GM23338 (cell line): ENCODE data around the gene GGN.

Experiments
- CREB1 ChIP-seq: fragments of 250-450 bp; sonication (Bioruptor Pico); IDR thresholded peaks from 2 replicates; pipeline ENCODE4 v1.5.0; 2020; ENCODE audit warnings: low read depth, mild to moderate bottlenecking, moderate library complexity
- CTCF ChIP-seq, 2 experiments: fragments of 200-600 bp in 1 of 2; sonication (generic) in 1 of 2; conservative IDR thresholded peaks; 2 replicates each; pipeline versions ENCODE4 v1.5.1 to v1.6.1; 2016 to 2017; ENCODE audit warnings: antibody characterized with exemption in 2 of 2, low read depth in 2 of 2, mild to moderate bottlenecking in 2 of 2, moderate library complexity in 1 of 2
- EZH2 ChIP-seq: fragments of 200-600 bp; sonication (generic); IDR thresholded peaks from one replicate; pipeline ENCODE4 v1.8.0; 2017; ENCODE audit warnings: antibody characterized with exemption, mild to moderate bottlenecking, low read depth; ENCODE audit not compliant: unreplicated experiment
- EZH2phosphoT487 ChIP-seq: fragments of 200-600 bp; sonication (generic); IDR thresholded peaks from one replicate; pipeline ENCODE4 v1.8.1; 2018; ENCODE audit warnings: antibody characterized with exemption; ENCODE audit not compliant: unreplicated experiment
- JUNB ChIP-seq: IDR thresholded peaks from one replicate; pipeline ENCODE4 v1.6.1; 2016; ENCODE audit warnings: antibody characterized with exemption; ENCODE audit not compliant: unreplicated experiment
- NANOG ChIP-seq: IDR thresholded peaks from 2 replicates; pipeline ENCODE4 v1.6.1; 2016; ENCODE audit warnings: antibody characterized with exemption, borderline replicate concordance
- POLR2AphosphoS5 ChIP-seq: IDR thresholded peaks from 2 replicates; pipeline ENCODE4 v1.6.1; 2016; ENCODE audit warnings: antibody characterized with exemption, low read depth
- STAT1 ChIP-seq: IDR thresholded peaks from one replicate; pipeline ENCODE4 v1.6.1; 2016; ENCODE audit warnings: antibody characterized with exemption; ENCODE audit not compliant: unreplicated experiment
- ZNF114 ChIP-seq: fragments of 250-450 bp; sonication (Bioruptor Pico); IDR thresholded peaks from 2 replicates; pipeline ENCODE4 v1.5.0; 2020; ENCODE audit warnings: mild to moderate bottlenecking, moderate library complexity
- ZNF462 ChIP-seq: fragments of 250-450 bp; sonication (Bioruptor Pico); IDR thresholded peaks from 2 replicates; pipeline ENCODE4 v1.5.0; 2020; ENCODE audit warnings: mild to moderate bottlenecking, moderate library complexity
- TF ChIP-seq, protein P1 (sequence below): IDR thresholded peaks from one replicate; pipeline ENCODE4 v1.6.1; 2018; ENCODE audit warnings: antibody characterized with exemption; ENCODE audit not compliant: unreplicated experiment
- TF ChIP-seq, protein P2 (sequence below): IDR thresholded peaks from 2 replicates; pipeline ENCODE4 v1.6.1; 2016; ENCODE audit warnings: antibody characterized with exemption

- TF ChIP-seq POLR2AphosphoS5 = peak; percentile 65
- 0 out of 4 replicates have a peak, but pooled peaks have one; percentile 8 to 17 for TF ChIP-seq CTCF (conservative IDR thresholded peaks at IDR 0.05; ENCODE audit: low read depth in 2 of 2)
- no peak for TF ChIP-seq EZH2
- TF ChIP-seq, protein P1, sequence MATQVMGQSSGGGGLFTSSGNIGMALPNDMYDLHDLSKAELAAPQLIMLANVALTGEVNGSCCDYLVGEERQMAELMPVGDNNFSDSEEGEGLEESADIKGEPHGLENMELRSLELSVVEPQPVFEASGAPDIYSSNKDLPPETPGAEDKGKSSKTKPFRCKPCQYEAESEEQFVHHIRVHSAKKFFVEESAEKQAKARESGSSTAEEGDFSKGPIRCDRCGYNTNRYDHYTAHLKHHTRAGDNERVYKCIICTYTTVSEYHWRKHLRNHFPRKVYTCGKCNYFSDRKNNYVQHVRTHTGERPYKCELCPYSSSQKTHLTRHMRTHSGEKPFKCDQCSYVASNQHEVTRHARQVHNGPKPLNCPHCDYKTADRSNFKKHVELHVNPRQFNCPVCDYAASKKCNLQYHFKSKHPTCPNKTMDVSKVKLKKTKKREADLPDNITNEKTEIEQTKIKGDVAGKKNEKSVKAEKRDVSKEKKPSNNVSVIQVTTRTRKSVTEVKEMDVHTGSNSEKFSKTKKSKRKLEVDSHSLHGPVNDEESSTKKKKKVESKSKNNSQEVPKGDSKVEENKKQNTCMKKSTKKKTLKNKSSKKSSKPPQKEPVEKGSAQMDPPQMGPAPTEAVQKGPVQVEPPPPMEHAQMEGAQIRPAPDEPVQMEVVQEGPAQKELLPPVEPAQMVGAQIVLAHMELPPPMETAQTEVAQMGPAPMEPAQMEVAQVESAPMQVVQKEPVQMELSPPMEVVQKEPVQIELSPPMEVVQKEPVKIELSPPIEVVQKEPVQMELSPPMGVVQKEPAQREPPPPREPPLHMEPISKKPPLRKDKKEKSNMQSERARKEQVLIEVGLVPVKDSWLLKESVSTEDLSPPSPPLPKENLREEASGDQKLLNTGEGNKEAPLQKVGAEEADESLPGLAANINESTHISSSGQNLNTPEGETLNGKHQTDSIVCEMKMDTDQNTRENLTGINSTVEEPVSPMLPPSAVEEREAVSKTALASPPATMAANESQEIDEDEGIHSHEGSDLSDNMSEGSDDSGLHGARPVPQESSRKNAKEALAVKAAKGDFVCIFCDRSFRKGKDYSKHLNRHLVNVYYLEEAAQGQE = no peak
- no peak for TF ChIP-seq EZH2phosphoT487
- no peak for TF ChIP-seq ZNF114
- TF ChIP-seq CREB1 (CRISPR knock-in tag) = peak; percentile 97
- no peak for TF ChIP-seq JUNB
- no peak for TF ChIP-seq STAT1
- no peak for TF ChIP-seq NANOG
- TF ChIP-seq, protein P2, sequence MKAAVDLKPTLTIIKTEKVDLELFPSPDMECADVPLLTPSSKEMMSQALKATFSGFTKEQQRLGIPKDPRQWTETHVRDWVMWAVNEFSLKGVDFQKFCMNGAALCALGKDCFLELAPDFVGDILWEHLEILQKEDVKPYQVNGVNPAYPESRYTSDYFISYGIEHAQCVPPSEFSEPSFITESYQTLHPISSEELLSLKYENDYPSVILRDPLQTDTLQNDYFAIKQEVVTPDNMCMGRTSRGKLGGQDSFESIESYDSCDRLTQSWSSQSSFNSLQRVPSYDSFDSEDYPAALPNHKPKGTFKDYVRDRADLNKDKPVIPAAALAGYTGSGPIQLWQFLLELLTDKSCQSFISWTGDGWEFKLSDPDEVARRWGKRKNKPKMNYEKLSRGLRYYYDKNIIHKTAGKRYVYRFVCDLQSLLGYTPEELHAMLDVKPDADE = no peak
- TF ChIP-seq ZNF462 = no peak
Measured at GRCh38 chr19:38417544-38418506, 30.0 kb upstream of the GGN start.
